PFSK-1 (cell line): ENCODE measurements around the gene BTBD9.

ENCODE experiments used
- FOXP2 ChIP-seq: optimal IDR thresholded peaks from 2 replicates; pipeline ENCODE3; 2011; ENCODE audit warnings: borderline replicate concordance, control low read depth, inconsistent platforms; ENCODE audit not compliant: insufficient read depth; ENCODE audit errors: extremely low read length, extremely low read depth
- POLR2AphosphoS5 ChIP-seq: IDR thresholded peaks from 2 replicates; pipeline ENCODE4 v1.6.1; 2012; ENCODE audit warnings: low read depth, mild to moderate bottlenecking, control low read depth, low read length, moderate library complexity
- SIN3A ChIP-seq: IDR thresholded peaks from 2 replicates; pipeline ENCODE4 v1.6.1; 2012; ENCODE audit warnings: mild to moderate bottlenecking, low read length, moderate library complexity, borderline replicate concordance; ENCODE audit not compliant: insufficient read depth
- TAF1 ChIP-seq: IDR thresholded peaks from 2 replicates; pipeline ENCODE4 v1.6.1; 2012; ENCODE audit warnings: low read length, control low read depth, borderline replicate concordance; ENCODE audit not compliant: insufficient read depth
- TF ChIP-seq, protein P1 (sequence below), 2 experiments: IDR thresholded peaks; 2 replicates each; pipeline versions ENCODE4 v1.6.1 to v1.8.0; 2011 to 2012; ENCODE audit warnings: low read depth in 2 of 2, low read length in 2 of 2, control low read depth in 1 of 2, inconsistent platforms in 1 of 2, mild to moderate bottlenecking in 1 of 2, moderate library complexity in 1 of 2; ENCODE audit not compliant: insufficient read depth in 1 of 2

GRCh38 chr6:38687043-38687353 lies 47.3 kb upstream of the BTBD9 start:
- TF ChIP-seq, protein P1, sequence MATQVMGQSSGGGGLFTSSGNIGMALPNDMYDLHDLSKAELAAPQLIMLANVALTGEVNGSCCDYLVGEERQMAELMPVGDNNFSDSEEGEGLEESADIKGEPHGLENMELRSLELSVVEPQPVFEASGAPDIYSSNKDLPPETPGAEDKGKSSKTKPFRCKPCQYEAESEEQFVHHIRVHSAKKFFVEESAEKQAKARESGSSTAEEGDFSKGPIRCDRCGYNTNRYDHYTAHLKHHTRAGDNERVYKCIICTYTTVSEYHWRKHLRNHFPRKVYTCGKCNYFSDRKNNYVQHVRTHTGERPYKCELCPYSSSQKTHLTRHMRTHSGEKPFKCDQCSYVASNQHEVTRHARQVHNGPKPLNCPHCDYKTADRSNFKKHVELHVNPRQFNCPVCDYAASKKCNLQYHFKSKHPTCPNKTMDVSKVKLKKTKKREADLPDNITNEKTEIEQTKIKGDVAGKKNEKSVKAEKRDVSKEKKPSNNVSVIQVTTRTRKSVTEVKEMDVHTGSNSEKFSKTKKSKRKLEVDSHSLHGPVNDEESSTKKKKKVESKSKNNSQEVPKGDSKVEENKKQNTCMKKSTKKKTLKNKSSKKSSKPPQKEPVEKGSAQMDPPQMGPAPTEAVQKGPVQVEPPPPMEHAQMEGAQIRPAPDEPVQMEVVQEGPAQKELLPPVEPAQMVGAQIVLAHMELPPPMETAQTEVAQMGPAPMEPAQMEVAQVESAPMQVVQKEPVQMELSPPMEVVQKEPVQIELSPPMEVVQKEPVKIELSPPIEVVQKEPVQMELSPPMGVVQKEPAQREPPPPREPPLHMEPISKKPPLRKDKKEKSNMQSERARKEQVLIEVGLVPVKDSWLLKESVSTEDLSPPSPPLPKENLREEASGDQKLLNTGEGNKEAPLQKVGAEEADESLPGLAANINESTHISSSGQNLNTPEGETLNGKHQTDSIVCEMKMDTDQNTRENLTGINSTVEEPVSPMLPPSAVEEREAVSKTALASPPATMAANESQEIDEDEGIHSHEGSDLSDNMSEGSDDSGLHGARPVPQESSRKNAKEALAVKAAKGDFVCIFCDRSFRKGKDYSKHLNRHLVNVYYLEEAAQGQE (IDR thresholded peaks at IDR 0.05; ENCODE audit: insufficient read depth in 1 of 2, low read depth in 2 of 2, low read length in 2 of 2) = no peak
- TF ChIP-seq TAF1 = no peak
- no peak for TF ChIP-seq POLR2AphosphoS5
- TF ChIP-seq SIN3A = no peak
- TF ChIP-seq FOXP2 = no peak
